ENCODE results near the gene LDHB.
A peak's percentile ranks its signal among the peaks of the same experiment; 100 is the strongest.
"Not testable (repeated sequence)": the region's sequence is repeated elsewhere in the genome, so short reads cannot be mapped to it uniquely, and the experiment has no call there.

LDHB gene

DNA sequence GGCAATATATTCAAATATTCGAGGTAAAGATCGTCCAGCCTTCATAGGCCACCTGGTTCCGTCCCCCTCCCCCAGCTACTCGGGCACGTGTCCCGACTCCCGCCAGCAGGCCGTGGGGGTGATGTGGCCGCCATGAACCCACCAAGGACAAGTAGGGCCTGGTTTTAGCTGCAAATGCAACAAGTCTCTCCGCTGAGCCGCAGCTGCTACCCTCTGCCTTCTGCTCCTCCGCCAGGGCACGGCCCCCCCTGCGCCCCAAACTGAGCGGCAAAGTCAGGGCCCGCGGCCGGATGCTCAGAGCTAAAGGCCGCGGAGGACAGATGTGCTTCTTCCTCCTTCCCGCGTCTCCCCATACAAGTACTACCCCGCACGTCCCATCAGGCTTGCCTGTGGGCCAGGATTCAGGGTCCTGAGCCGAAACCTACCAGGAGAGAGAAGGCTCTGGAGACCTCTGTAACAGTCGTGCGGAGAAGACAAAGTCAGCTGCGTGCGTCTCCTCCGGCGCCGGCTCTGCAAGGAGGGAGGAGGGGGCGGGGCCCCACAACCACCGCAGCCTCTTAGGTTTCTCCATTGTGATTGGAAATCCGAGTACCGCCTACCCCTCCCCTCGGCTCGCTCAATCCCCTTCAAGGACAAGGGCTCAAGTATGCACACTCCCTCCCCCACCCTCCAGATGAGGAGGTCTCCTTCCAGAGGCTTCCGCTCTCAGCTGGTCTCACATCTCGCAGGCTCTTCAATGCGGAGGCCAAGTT lies at the start of gene LDHB:
Gene LDHB (minus strand): TSS at position 517 of the 752 bp plus-strand sequence. CDS start 3,171 bp downstream, outside the sequence.
- DNase-seq, result peak; percentile 76 to 88 (median 82)

DNA sequence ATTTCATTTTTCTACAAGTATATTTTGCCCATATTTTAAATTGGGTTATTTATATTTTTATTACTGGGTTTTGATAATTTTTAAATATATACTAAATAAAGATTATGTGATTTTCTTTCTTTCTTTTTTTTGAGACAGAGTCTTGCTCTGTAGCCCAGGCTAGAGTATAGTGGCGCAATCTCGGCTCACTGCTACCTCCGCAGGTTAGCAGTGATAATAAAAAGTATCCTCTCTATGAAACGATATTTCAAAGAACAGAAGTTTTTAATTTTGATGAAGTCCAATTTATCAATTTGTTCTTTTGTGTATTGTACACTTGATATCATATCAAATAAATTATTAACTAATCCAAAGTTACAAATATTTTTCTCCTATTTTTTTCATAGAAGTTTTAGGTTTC lies 47.2 kb upstream of the LDHB start:
- no peak for DNase-seq

GRCh38 chr12:21699851-21700250 lies 42.2 kb upstream of the LDHB start:
- DNase-seq, result no peak

GRCh38 chr12:21697904-21698630 lies 40.4 kb upstream of the LDHB start:
- DNase-seq, result no peak

GRCh38 chr12:21696625-21697024 lies 39.0 kb upstream of the LDHB start:
- no peak for DNase-seq

DNA sequence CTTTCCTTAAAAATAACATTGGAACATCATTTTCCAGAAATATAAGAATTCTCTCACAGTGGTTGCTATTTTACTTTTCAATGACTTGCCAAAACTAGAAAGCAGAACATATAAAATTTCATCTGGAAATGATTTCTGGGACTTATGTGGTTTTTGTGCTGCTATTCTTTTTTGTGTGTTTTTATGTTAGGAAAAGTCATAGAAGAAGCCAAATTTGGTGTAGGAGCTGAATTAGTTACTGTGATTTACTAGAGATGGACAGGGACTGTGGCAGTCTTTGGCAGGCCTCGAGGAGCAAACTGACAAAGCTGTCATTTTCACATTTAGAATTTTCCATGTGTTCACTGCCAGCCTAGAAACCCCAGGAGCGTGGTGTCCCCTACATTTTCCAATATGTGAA lies 38.3 kb upstream of the LDHB start:
- DNase-seq, result no peak

DNA sequence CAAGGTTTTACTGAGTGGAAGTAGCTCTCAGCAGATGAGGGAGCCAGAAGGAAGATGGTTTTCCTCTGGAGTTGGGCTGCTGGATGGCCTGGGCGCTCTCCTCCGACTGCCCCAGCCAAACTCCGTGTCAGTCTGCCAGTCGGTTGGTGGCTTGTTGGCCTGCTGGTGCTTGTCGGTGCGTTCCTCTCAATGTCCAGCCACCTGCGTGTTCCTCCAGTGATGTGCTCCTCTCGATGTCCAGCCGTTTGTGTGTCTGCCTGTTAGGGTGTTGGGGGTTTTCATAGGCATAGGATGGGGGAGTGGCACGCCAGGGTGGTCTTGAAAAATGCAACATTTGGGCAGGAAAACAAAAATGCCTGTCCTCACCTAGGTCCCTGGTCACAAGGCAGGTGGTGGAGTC lies 37.0 kb upstream of the LDHB start:
- DNase-seq, result no peak

GRCh38 chr12:21691515-21691914 lies 33.9 kb upstream of the LDHB start:
- no peak for DNase-seq

DNA sequence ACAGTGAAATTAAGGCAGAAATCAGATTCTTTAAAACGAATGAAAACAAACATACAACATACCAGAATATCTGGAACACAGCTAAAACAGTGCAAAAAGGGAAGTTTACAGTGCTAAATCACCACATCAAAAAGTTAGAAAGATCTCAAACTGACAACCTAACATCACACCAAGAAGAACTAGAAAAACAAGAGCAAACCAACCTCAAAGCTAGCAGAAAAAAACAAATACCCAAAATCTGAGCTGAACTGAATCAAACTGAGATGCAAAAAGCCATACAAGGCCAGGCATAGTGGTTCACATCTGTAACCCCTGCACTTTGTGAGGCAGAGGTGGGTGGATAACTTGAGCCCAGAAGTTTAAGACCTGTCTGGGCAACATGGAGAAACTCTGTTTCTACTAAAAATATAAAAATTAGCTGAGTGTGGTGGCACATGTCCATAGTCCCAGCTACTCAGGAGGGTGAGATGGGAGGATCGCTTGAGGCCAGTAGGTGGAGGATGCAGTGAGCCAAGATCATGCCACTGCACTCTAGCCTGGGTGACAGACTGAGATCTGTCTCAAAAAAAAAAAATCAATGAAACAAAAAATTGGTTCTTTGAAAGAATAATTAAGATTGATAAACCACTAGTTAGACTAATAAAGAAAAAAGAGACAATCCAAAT lies 33.2 kb upstream of the LDHB start:
- DNase-seq, result no peak

GRCh38 chr12:21683115-21683514 lies 25.5 kb upstream of the LDHB start:
- DNase-seq, result no peak

DNA sequence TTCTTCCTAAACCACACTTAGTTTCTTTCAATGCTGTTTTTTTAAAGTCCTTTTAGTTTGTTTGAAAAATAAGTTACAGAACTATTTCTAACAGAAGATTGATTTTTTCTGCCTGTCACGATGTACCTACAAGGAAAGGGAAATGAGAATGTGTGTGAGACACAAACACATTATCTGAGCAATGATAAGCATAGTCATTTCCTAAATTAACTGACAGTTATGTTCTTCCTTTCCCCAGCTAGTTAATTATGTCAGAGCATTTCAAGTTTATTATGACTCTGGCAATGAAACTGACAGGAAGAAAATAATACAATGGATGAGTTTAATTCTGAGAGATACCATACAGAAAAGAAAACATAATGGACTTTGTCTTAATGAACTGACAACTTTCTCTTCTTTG lies 21.3 kb upstream of the LDHB start:
- DNase-seq, result no peak

DNA sequence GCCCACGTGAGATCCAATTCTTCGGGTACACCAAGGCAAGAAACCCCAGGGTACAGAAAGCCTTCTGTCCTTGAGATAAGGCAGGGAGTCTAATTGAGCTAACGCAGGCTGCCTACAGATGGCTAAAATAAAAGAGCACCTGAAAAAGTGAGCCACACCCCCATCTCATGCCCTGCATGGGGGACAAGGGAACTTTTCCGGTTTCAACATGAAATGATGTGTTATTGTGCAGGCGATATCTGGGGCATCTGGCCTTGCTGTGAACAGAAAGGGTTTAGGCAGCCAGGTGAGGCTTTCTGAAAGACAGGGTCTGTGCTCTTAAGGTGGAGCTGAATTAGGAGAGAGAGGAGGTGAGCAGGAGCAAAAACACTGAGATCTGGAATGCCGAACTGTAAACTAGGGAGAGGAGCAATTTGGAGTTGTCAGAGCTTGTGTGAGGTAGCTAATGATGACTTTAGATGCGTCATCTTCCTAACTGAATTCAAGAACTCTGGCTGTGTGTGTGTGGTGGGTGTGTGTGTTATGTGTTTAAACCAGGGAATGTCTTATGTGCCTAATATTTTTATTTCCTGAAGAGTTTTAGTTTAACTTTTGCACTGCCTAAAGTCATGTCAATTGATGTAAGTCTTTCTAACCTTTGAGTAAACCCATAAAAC lies 20.1 kb upstream of the LDHB start:
- DNase-seq, result no peak

DNA sequence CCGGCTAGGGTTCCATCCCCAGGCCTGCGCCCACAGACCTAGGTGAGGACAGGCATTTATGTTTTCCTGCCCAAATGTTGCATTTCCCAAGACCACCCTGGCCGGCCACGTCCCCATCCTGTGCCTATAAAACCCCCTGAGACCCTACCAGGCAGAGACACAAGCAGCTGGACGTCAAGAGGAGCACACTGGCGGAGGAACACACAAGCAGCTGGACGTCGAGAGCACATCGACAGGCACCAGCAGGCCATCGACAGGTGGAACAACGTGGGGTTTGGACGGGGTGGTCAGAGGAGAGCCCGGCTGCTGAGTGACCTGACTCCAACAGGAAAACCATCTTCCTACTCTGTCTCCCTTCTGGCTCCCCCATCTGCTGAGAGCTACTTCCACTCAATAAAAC lies 19.6 kb upstream of the LDHB start:
- no peak for DNase-seq

GRCh38 chr12:21676776-21677175 lies 19.1 kb upstream of the LDHB start:
- no peak for DNase-seq

- DNase-seq, result no peak
Measured at GRCh38 chr12:21675641-21676040, 18.0 kb upstream of the LDHB start.

GRCh38 chr12:21675096-21675495 lies 17.5 kb upstream of the LDHB start:
- no peak for DNase-seq

DNA sequence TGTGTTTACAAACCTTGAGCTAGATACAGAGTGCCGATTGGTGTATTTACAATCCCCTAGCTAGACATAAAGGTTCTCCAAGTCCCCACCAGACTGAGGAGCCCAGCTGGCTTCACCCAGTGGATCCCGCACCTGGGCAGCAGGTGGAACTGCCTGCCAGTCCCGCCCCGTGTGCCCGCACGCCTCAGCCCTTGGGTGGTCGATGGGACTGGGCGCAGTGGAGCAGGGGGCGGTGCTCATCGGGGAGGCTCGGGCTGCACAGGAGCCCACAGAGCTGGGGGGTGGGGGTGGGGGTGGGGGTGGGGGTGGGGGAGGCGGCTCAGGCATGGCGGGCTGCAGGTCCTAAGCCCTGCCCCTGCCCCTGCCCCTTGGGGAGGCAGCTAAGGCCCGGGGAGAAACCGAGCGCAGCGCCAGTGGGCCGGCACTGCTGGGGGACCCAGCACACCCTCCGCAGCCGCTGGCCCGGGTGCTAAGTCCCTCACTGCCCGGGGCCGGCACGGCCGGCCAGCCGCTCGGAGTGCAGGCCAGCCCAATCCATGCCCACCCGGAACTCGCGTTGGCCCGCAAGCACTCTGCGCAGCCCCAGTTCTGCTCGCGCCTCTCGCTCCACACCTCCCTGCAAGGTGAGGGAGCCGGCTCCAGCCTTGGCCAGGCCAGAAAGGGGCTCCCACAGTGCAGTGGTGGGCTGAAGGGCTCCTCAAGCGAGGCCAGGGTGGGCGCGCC lies 16.3 kb upstream of the LDHB start:
- not testable (repeated sequence) for DNase-seq

DNA sequence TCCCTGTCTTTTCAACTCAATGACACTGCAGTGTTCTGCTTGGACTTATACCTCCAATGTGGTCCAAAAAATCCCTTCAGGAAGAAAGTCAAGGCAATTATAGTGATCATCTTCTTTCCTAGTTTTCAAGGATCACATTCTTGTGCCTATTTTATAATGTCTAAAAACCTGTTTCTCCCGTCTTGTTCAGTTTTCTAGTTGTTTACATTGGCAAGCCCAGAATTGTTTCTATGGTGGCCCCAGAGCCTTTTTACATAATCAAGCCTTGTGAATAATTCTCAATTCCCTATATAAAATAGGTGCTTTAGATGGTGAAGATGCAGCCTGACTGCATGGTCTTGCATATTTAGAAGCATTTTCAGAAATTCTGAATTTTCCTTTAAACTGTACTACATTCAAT lies 14.5 kb upstream of the LDHB start:
- no peak for DNase-seq

DNA sequence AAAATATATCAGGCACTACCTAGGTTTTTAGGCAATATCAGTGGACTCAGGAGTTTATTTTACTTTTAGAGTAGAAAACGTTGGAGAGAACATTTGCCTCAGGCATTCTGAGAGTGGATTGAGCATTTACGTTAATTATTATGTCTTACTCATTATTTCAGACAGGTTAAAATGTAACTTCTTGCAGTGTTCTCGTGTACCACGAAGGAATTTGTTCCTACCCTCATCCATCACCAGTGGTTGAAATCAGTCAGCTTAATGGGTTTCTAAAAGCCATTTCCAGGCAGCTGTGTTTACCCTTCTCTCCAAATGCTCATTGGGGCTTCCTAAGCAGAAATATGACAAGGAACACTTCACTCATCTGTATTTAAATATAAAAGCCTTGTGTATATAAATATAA lies 9.1 kb upstream of the LDHB start:
- DNase-seq, result no peak

DNA sequence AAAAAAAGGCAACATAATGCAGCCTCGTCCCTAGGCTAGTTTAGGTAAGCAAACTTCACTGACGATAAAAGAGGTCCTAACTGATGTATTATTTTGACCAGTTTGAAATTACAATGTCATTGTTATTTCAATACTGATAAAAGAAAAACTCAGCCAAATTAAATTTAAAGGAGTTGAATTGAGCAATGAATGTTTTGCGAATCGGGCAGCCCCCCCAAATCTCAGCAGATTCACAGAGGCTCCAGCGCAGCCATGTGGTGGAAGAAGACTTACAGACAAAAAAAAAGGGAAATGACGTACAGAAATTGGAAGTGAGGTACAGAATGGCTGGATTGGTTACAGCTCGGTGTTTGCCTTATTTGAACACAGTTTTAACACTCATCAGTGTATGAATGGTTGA lies 8.2 kb upstream of the LDHB start:
- no peak for DNase-seq

GRCh38 chr12:21662122-21662792 lies 4.6 kb upstream of the LDHB start:
- DNase-seq, result no peak

All from activated naive CD4-positive, alpha-beta T cell (primary cell).